Measurements from ENCODE around the gene SKIL.
"Not testable (repeated sequence)": the region's sequence is repeated elsewhere in the genome, so short reads cannot be mapped to it uniquely, and the experiment has no call there.

SKIL gene

GRCh38 chr3:170357176-170358041 lies at the start of gene SKIL:
Gene SKIL, plus strand, starts transcription at chr3:170357715. Its CDS starts 2,617 bp downstream, at chr3:170360332.
- DNase-seq, result peak; percentile 98

- no peak for DNase-seq
Observed at GRCh38 chr3:170309046-170309445, 48.5 kb upstream of the SKIL start.

- no peak for DNase-seq
Observed at GRCh38 chr3:170317954-170318353, 39.6 kb upstream of the SKIL start.

GRCh38 chr3:170320461-170321121 lies 36.9 kb upstream of the SKIL start:
- no peak for DNase-seq

GRCh38 chr3:170321321-170322034 lies 36.0 kb upstream of the SKIL start:
- DNase-seq, result no peak

- DNase-seq, result no peak
Observed at GRCh38 chr3:170322566-170323269, 34.8 kb upstream of the SKIL start.

- DNase-seq, result no peak
Observed at GRCh38 chr3:170323331-170323730, 34.2 kb upstream of the SKIL start.

- no peak for DNase-seq
Observed at GRCh38 chr3:170324962-170325361, 32.6 kb upstream of the SKIL start.

DNA sequence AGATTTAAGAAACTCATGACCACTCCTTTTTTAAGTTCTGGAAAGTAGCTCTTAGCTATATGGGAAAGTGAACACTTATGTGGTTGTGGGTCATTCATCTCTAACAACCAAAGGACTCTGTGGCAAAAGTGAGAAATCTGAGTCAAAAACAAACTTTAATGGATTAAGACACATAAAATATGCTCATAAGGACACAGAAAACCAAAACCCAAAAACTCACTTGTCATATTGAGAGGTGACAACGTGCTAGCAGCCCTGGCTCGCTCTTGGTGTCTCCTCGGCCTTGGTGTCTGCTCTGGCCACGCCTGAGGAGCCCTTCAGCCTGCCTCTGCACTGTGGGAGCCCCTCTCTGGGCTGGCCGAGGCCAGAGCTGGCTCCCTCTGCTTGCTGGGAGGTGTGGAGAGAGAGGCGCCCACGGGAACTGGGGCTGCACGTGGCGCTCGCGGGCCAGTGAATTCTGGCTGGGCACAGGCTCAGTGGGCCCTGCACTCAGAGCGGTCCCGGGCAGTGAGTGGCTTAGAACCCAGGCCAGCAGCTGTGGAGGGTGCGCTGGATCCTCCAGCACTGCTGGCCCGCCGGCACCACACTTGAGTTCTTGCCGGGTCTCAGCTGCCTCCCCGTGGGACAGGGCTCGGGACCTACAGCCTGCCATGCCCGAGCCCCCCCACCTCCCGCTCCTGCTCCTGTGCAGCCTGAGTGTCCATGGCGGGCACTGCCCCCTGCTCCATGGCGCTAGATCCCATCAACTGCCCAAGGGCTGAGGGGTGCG lies 30.3 kb upstream of the SKIL start:
- DNase-seq, result no peak

GRCh38 chr3:170327868-170328548 lies 29.5 kb upstream of the SKIL start:
- DNase-seq, result not testable (repeated sequence)

- DNase-seq, result peak; percentile 25
Observed at GRCh38 chr3:170330366-170330765, 27.1 kb upstream of the SKIL start.

DNA sequence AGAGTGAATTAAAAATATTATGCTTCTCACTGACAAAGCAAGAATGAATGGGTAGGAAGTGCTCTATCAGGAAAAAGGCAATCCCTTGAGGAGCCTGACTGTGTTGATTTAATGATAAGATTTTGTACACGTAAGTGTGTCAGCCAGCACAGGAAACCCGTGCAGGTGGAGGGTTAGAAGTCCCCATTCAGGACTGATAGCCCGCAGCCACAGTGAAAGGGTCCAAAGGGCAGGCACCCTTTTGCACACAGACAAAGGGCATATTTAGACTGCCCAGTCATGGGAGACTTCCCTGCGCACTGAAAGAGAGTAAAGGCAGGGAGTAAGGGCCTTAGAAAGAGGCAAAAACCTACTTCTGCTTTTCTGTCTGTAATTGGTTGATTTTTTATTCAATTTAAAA lies 26.4 kb upstream of the SKIL start:
- DNase-seq, result no peak

GRCh38 chr3:170337420-170337819 lies 20.1 kb upstream of the SKIL start:
- DNase-seq, result no peak

DNA sequence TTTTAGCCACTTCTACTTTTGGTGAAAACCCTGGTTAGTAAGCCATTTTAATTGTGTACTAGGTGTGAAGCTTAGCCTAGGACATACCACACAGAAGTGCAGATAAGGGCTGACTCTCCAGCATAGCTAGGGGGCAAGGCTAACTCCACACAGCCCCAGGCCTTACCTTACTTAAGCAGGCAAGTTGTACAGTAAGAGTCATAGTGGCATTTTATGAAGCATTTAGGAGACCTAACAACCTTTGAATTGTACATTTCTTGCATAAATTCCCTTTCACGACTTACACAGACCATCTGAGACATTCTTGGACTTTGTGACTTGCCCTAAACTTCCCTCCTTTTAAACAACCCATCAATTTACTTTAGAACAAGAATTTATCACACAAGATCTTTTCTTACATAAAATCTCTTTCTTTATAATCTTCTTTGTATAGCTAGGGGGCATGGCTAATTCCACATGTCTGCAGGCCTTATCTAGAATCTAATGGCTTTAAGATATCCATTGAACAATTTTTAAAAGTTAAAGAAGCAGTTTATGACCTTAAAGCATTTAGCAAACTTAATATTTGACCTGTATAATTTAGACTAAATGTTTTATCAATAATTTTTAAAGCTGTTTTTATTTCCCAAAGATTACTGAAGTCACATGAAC lies 18.7 kb upstream of the SKIL start:
- no peak for DNase-seq

DNA sequence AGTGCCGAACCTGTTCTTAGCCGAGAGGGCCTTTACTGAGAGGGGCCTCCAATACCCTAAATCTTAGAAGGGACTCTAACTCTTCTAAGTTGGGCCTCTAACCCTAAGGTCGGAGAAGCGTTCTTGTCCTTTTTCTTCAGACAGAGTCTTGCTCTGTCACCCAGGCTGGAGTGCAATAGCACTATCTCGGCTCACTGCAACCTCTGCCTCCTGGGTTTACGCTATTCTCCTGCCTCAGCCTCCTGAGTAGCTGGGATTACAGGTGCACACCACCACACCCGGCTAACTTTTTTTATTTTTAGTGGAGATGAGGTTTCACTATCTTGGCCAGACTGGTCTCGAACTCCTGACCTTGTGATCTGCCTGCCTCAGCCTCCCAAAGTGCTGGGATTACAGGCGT lies 15.2 kb upstream of the SKIL start:
- DNase-seq, result not testable (repeated sequence)

DNA sequence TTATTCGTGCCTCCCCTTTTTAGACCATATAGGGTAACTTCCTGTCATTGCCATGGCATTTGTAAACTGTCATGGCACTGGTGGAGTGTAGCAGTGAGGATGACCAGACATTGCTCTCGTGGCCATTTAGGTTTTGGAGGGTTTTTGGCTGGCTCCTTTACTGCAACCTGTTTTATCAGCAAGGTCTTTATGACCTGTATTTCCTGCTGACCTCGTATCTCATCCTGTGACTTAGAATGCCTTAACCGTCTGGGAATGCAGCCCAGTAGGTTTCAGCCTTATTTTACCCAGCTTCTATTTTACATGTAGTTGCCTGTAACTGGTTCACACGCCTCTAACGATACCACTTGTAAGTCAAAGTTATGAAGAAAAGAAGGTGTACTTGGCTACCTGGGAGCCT lies 13.7 kb upstream of the SKIL start:
- DNase-seq, result not testable (repeated sequence)

DNA sequence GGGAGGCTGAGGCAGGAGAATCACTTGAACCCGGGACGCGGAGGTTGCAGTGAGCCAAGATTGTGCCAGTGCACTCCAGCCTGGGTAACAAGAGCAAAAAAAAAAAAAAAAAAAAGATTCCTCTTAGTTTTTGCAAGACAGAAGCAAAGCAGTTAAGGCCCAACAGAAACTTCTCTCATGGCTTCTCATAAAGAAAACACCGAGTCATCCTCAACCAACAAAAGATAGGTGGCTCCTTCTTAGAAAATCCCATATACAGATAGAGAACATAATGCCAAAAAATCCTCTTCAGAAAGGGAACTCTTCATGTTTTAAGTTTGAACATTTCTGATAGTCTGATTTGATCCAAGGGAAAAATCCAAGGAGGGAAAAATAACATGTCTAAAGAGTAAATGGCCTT lies 12.5 kb upstream of the SKIL start:
- no peak for DNase-seq

DNA sequence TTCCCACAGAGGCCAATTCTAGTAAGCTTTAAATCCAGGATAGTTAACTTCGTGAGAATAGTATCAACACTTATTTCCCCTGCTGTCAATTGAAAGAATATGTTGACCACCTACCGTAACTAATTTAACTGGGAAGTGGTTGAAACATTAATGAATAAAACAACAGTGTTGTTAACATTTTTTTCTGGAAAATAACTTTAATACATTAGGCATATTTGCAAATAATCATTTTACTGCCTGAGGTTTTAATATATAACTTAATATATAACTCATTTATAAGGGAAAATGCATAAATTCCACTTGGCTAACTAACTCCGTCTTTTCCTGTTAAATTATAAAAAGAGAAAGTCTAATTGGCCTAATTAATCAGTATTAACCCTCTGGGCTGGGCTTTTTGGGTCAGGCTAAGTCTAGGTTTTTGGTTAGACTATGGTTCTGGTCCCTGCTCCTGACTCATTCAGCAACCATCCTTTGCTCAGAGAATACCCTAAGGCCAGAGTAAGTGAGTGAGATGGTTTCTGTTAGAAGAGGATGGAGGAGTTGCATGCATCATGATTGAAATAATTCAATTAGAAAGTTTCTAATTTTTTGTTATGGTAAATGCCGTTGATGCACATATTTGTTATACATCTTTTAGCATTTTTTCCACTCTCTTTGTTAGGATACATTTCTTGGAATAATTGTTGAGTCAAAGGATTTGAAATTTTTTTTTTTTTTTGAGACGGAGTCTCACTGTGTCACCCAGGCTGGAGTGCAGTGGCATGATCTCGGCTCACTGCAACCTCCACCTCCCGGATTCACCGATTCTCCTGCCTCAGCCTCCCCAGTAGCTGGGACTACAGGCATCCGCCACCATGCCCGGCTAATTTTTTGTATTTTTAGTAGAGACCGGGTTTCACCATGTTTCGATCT lies 10.8 kb upstream of the SKIL start:
- DNase-seq, result no peak

DNA sequence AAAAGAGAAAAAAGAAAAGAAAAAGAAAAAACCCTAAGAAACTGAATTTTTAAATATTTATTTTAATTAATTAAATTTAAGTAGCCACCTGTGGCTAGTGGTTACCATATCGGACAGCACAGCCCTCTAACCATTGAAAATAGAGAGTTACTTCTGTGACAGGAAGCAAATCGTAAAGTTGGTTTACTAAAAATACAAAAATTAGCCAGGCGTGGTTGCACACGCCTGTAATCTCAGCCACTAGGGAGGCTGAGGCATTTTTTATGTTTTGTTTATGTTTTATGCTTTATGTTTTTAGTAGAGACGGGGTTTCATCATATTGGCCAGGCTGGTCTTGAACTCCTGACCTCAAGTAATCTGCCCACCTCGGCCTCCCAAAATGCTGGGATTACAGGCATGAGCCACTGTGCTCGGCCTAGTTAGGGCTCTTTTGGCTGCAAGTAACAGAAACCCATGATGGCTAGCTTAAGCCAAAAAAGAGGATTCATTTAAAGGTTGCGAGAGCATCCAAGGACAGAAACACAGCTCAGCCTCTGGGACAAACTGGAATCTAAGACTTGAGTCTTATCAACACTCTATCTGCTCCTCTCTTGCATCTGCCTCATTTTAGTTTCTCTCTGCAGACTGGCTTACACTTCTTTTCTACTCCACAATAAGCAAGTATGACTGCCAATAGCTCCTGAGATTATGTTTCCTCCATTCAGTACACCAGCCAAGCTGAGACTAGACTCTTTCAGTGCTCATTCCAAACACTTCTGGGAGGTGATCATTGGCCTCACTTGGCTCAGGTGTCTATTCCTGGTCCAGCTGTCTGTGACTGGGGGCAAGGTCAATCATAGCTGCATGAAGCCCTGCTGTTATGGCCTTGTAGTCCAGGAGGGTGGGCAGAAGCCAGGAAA lies 6.8 kb upstream of the SKIL start:
- no peak for DNase-seq

Data from stimulated activated CD4-positive, alpha-beta T cell treated with anti-CD3 and anti-CD28 coated beads, Interleukin-15, amount 100 ng/mL, for 24 hours (primary cell).